CD4-positive, alpha-beta T cell treated with Interleukin-21 for 1 hour (primary cell): ENCODE results near the gene RABGGTB.
"Not testable (repeated sequence)": the region's sequence is repeated elsewhere in the genome, so short reads cannot be mapped to it uniquely, and the experiment has no call there.

Experiments used
- DNase-seq: peaks from one replicate; pipeline ENCODE4 v3.0.0-alpha.2; 2020

Gene RABGGTB

GRCh38 chr1:75796376-75797272 lies 10.6 kb downstream of the RABGGTB start, which contains the start of gene MSH4:
MSH4 (plus strand) TSS chr1:75796882; CDS start chr1:75796986, 104 bp downstream.
- DNase-seq: no peak

GRCh38 chr1:75797273-75797588 lies 11.2 kb downstream of the RABGGTB start:
- DNase-seq: no peak

DNA sequence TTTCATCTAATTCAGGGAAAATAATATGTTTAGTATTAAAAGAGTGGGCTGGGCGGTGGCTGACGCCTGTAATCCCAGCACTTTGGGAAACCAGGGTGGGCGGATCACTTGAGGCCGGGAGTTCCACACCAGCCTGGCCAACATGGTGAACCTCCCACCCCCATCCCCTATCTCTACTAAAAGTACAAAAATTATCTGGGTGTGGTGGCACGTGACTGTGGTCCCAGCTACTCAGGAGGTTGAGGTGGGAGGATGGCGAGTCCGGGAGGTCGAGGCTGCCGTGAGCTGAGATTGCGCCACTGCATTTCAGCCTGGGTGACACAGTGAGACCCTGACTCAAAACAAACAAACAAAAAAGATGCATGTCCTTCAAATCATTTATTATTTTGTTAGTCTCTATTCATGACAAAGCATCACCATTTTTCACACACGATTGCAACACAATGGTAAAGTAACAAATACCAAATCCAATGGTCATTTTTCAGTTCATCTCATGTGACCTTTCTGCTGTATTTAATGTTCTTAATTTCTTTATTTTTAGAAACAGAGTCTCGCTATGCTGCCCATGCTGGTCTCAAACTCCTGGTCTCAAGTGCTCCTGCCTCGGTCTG lies 11.7 kb downstream of the RABGGTB start:
- no peak for DNase-seq

GRCh38 chr1:75801480-75801879 lies 15.4 kb downstream of the RABGGTB start:
- not testable (repeated sequence) for DNase-seq

GRCh38 chr1:75808921-75809320 lies 22.9 kb downstream of the RABGGTB start:
- no peak for DNase-seq

DNA sequence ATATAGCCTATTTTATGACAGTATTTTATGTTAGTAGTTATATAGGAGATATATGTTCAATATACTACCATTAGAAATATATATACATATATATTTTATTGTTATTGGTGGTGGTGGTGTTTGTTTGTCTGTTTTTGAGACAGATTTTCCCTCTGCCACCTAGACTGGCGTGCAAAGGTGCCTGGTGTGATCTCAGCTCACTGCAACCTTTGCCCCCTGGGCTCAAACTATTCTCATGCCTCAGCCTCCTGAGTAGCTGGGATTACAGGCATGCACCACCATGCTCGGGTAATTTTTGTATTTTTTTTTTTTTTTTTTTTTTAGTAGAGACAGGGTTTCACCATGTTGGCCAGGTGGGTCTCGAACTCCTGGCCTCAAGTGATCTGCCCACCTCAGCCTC lies 24.1 kb downstream of the RABGGTB start:
- DNase-seq: not testable (repeated sequence)

DNA sequence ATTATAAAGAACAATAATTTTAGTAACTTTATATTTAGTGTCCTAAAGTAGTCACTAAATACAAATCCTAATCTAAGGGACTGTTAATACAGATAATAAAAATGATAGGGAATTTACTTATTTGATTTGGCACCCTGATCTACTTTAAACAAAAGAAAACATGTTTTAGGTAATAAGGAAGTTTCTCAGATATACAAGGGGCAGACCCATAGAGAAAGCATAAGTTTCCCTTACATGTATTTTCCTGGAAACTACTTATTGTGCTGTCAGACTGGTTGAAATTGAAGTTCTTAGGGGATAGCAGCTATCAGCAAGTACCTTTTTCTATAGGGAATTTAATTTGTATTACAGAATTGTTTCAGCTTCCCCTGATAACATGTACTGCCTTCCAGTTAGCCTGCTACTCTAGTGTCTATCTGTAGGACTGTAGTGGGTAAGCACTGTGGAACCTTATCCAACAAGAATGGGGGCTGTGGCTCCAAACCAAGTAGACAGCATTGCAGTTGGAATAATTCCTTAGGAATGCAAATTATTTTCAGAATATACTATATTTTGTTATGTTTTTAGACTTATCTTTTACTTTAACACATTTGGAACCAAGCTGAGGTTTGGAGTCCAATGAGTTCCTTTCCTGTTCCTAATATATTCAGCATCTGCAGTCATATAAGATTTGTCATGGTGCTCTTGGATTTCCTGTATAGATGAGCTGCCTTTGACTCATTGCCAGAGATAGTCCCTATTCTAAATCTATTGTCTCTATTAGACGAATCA lies 25.3 kb downstream of the RABGGTB start:
- no peak for DNase-seq

GRCh38 chr1:75812065-75812464 lies 26.0 kb downstream of the RABGGTB start:
- no peak for DNase-seq

DNA sequence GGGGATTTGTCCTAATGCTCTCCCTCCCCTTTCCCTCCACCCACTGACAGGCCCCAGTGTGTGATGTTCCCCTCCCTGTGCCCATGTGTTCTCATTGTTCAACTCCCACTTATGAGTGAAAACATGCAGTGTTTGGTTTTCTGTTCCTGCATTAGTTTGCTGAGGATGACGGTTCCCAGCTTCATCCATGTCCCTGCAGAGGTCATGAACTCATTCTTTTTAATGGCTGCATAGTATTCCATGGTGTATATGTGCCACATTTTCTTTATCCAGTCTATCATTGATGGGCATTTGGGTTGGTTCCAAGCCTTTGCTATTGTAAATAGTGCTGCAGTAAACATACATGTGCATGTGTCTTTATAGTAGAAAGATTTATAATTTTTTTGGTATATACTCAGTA lies 37.5 kb downstream of the RABGGTB start:
- not testable (repeated sequence) for DNase-seq

DNA sequence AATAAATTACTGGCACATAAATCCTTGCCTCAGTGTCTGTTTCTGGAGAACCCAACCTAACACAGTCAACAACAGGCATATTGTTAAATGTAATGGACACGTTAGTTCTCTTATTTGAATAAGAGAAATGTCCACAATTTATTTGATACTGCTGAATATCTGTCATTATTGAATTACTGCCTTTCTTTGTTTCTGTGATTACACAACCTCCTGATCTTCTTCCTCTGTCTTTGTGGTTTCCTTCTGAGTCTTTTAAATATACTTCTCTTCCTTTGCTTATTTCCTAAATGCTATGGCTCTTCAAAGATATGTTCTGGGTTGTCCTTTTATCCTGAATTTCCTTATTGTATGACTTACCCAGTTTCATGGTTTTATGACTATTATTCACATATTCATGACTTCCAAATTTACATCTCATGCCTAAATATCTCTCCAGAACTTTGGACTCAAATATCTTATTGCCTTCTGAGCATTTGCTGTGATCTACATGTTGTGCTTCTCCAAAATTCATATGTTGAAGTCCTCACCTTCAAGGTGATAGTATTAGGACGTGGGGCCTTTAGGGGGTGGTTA lies 50.6 kb downstream of the RABGGTB start:
- no peak for DNase-seq

DNA sequence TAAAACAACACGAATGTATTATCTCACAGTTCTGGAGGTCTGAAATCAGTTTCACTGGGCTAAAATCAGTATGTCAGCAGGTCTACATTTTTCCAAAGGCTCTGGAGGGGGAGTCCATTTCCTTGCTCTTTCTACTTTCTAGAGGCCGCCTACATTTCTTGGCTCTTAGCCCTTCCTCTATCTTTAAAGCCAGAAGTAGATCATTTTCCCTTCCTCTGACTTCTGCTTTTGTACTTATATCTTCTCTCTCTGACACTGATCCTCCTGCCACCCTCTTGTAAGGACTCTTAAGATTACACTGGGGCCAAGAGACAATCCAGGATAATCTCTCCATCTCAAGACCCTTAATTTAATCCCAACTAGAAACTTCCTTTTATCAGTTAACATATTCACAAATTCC lies 52.0 kb downstream of the RABGGTB start:
- no peak for DNase-seq

GRCh38 chr1:75841421-75841820 lies 55.4 kb downstream of the RABGGTB start:
- no peak for DNase-seq
